Bronchial epithelial cell (primary cell): ENCODE results near the gene CSNK2A1. TPM values are rescaled to one million over a fixed set of nuclear protein-coding genes. Genes with fewer than 3 reads are reported as not detected.
A peak's percentile ranks its signal among the peaks of the same experiment; 100 is the strongest.

Source experiments
- DNase-seq: peaks from one replicate; pipeline ENCODE4 v3.0.0-alpha.2; 2010; ENCODE audit warnings: low read depth
- FAIRE-seq: peaks from 2 replicates; lab custom pipeline; 2011; peaks lifted over from hg19 to GRCh38; lab: Jason Lieb, UNC
- H3K27me3 ChIP-seq: 2 replicates; pipeline ENCODE4 v1.5.1; 2011; ENCODE audit warnings: low read length; ENCODE audit not compliant: control insufficient read depth, insufficient read depth
- H3K36me3 ChIP-seq: 2 replicates; pipeline ENCODE4 v1.5.1; 2011; ENCODE audit warnings: low read length; ENCODE audit not compliant: control insufficient read depth, insufficient read depth
- H3K4me3 ChIP-seq: 2 replicates; pipeline ENCODE4 v1.5.1; 2011; ENCODE audit warnings: mild to moderate bottlenecking, low read depth, low read length, control low read depth
- CTCF ChIP-seq: IDR thresholded peaks from 2 replicates; pipeline ENCODE4 v1.5.1; 2011; ENCODE audit warnings: mild to moderate bottlenecking, moderate library complexity, low read length, control low read depth, inconsistent platforms; ENCODE audit not compliant: insufficient read depth, severe bottlenecking
- total RNA-seq: library from RNA; depleted of rRNA; stranded (reverse); fragments of >200 nt; gene quantifications from 2 replicates; pipeline ENCODE4 v1.2.1, GENCODE V29; 2014

CSNK2A1 gene
- total RNA-seq, 1 donor from 2014 or later = 242 TPM

GRCh38 chr20:472889-473292 lies 70.7 kb downstream of the CSNK2A1 start:
- Histone ChIP-seq H3K4me3 (no peak overlapping the region), H3K27me3 (no peaks in the 10 kb centered on the region), H3K36me3 (no peaks in the 10 kb centered on the region)
- DNase-seq = no peak
- no peak for TF ChIP-seq CTCF
- FAIRE-seq = no peak

GRCh38 chr20:472137-472846 lies 71.3 kb downstream of the CSNK2A1 start:
- Histone ChIP-seq H3K36me3 (no peaks in the 10 kb centered on the region), H3K27me3 (no peaks in the 10 kb centered on the region), H3K4me3 (no peak overlapping the region)
- no peak for FAIRE-seq
- DNase-seq = no peak
- no peak for TF ChIP-seq CTCF

- FAIRE-seq = no peak
- H3K27me3 ChIP-seq = no peaks in the 10 kb centered on the region
Observed at GRCh38 chr20:469746-470490, 73.7 kb downstream of the CSNK2A1 start.

GRCh38 chr20:467755-468154 lies 75.8 kb downstream of the CSNK2A1 start:
- Histone ChIP-seq H3K36me3 (no peaks in the 10 kb centered on the region), H3K27me3 (no peaks in the 10 kb centered on the region), H3K4me3 (no peak overlapping the region)
- no peak for TF ChIP-seq CTCF
- DNase-seq = no peak
- no peak for FAIRE-seq

More at GRCh38 chr20:469746-470490, 73.7 kb downstream of the CSNK2A1 start:
- no peak for DNase-seq
- TF ChIP-seq CTCF = no peak
- Histone ChIP-seq H3K36me3 (no peaks in the 10 kb centered on the region), H3K4me3 (no peak overlapping the region)

GRCh38 chr20:462199-462991 lies 81.2 kb downstream of the CSNK2A1 start, which contains the start of gene TBC1D20:
Gene TBC1D20, minus strand, starts transcription at chr20:462533. Its CDS starts 128 bp downstream, at chr20:462405.
- peak; percentile 74 for DNase-seq
- no peaks in the 10 kb centered on the region for H3K36me3 ChIP-seq
- peak; percentile 35 for TF ChIP-seq CTCF
- no peak for FAIRE-seq
- no peaks in the 10 kb centered on the region for H3K27me3 ChIP-seq
- H3K4me3 ChIP-seq = peak within 1 kb of the TSS; percentile 79
